ENCODE measurements around the gene RSPH10B2. TPM values are rescaled to one million over a fixed set of nuclear protein-coding genes. Genes with fewer than 3 reads are reported as not detected.
"Not testable (repeated sequence)": the region's sequence is repeated elsewhere in the genome, so short reads cannot be mapped to it uniquely, and the experiment has no call there.

The RSPH10B2 gene
- total and polyA plus RNA-seq, 12 donors: 0.06 to 0.11 (median 0.08) TPM; not detected in 8

DNA sequence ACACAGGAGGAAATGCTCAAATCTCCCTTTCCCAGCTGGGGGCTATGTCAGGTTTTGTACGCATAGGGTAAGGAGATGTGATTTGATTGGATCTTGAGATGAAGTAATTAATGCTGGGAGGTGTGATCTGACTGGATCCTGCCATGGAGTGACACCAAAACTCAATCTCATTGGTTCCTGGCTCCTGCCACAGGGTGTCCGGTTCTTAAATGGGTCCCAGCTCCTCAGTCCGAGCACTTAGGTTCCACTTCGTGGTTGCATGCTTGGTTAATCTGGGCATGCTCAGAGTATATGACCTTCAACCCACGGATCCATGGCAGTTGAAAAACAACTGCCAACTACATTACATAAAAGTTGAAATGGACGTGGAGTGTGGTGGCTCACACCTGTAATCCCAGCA is 44.1 kb upstream of the RSPH10B2 start:
- intact Hi-C loops (cut with DNase I): loop anchor here in 1 of 10 donors (5.0 kb wide), 1 partner anchor 73 kb away; the partner anchor contains the start of gene ZNF316
- H3K9me3 ChIP-seq: no peaks in the 10 kb centered on the region
- WGBS, 2 donors: 85 to 89% methylated on average over 6 of the region's 6 CpGs
- no peaks in the 10 kb centered on the region for H3K27me3 ChIP-seq
- ATAC-seq (no peak), DNase-seq (no peak)
- no peak overlapping the region for H3K4me3 ChIP-seq
- peaks cover 0 to 5% (median 0%) of the 10 kb centered on the region in 9 donors for H3K36me3 ChIP-seq
- TF ChIP-seq, protein P1, sequence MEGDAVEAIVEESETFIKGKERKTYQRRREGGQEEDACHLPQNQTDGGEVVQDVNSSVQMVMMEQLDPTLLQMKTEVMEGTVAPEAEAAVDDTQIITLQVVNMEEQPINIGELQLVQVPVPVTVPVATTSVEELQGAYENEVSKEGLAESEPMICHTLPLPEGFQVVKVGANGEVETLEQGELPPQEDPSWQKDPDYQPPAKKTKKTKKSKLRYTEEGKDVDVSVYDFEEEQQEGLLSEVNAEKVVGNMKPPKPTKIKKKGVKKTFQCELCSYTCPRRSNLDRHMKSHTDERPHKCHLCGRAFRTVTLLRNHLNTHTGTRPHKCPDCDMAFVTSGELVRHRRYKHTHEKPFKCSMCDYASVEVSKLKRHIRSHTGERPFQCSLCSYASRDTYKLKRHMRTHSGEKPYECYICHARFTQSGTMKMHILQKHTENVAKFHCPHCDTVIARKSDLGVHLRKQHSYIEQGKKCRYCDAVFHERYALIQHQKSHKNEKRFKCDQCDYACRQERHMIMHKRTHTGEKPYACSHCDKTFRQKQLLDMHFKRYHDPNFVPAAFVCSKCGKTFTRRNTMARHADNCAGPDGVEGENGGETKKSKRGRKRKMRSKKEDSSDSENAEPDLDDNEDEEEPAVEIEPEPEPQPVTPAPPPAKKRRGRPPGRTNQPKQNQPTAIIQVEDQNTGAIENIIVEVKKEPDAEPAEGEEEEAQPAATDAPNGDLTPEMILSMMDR (IDR thresholded peaks at IDR 0.05): no peak
- H3K27ac ChIP-seq: no peak overlapping the region
- H3K4me1 ChIP-seq: peaks cover 0 to 20% (median 16%) of the 10 kb centered on the region in 9 donors

DNA sequence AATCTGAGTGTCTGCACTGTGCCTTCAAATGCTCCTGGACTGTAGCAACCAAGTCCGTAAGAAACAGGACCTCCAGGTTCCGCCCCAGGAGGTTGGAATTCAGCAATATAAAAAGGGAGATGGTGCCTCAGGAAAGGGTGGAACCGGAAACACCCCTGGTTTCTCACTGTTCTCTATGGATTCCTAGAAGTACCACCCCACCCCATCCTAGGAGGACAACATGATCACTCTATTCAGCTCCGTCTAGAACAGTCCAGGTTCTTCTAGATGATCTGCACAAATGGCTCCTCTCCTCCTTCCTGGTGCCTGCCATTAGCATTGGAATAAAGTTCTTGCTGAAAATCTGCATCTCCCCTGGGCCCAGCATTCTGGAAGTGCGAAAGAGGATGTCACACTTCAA is 39.5 kb upstream of the RSPH10B2 start:
- Histone ChIP-seq H3K4me1 (no peaks in the 10 kb centered on the region), H3K4me3 (no peak overlapping the region), H3K27me3 (peaks cover 0 to 9% (median 0%) of the 10 kb centered on the region in 7 donors), H3K36me3 (no peaks in the 10 kb centered on the region), H3K27ac (no peak overlapping the region), H3K9me3 (no peaks in the 10 kb centered on the region)
- no peak for DNase-seq
- WGBS, 2 donors: 73 to 77% methylated on average over 5 of the region's 5 CpGs
- no peak for ATAC-seq
- intact Hi-C loops (cut with DNase I): no loop called here
- TF ChIP-seq, protein P1 (IDR thresholded peaks at IDR 0.05): no peak

DNA sequence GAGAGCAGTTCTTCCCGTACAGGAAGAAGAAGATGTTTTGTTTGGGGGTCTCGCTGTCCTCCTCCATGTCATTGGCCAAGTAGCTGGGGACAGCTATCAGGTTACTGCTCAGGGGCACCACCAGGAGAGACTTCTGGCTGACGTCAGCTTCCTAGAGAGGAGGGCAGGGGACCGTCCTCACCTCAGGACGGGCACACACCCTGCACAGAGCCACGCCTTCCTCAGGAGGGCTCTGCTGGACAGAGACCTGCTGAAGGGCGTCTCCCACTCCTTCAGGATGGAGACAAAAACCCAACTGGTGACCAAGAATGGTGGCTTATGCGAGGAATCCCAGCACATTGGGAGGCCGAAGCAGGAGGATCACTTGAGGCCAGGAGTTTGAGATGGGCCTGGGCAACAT is 38.0 kb upstream of the RSPH10B2 start:
- DNase-seq; ATAC-seq; H3K27ac ChIP-seq; H3K4me1 ChIP-seq; H3K9me3 ChIP-seq; H3K27me3 ChIP-seq; H3K36me3 ChIP-seq; H3K4me3 ChIP-seq; intact Hi-C loops (cut with DNase I): not testable (repeated sequence)
- WGBS, 2 donors: 55 to 75% methylated on average over 9 of the region's 9 CpGs

DNA sequence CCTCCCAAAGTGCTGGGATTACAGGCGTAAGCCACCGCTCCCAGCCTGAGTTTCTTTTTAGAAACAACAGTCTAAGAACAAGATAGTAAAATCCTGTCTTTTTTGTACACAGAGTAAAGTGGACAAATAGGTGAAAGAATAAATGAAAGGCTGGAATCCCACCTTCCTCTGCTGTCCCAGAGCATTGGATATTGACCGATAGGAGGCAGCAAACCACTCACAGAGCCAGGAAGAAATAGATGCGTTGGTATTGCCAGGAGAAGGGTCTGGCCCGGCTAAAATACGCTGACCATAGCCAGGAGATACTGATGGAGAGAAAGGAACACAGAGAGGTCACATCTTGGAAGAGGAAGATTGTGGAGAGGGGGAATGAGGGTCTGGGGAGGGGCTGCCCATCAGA is 35.8 kb upstream of the RSPH10B2 start:
- Histone ChIP-seq H3K27me3 (peaks cover 0 to 9% (median 0%) of the 10 kb centered on the region in 7 donors), H3K9me3 (no peaks in the 10 kb centered on the region), H3K4me1 (no peaks in the 10 kb centered on the region), H3K4me3 (no peak overlapping the region), H3K36me3 (no peaks in the 10 kb centered on the region), H3K27ac (no peak overlapping the region)
- intact Hi-C loops (cut with DNase I): no loop called here
- 64 to 66% methylated on average over 6 of the region's 6 CpGs for WGBS, 2 donors
- no peak for ATAC-seq
- TF ChIP-seq, protein P1 (IDR thresholded peaks at IDR 0.05): no peak
- no peak for DNase-seq

DNA sequence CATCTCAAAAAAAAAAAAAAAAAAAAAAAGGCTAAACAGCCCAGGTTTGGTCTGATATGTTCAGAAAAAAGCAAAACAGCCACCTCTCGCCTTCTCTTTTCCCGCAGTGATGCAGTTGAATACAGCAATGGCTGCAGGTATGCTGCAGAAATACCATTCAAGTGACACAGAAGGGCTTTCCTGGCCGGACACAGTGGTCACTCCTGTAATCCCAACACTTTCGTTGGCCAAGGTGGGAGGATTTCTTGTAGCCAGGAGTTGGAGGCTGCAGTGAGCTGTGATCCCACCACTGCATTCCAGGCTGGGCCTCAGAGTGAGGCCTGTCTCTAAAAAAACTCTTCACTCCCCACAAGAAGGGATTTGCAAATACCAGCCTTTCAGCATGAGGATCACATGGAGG is 29.6 kb upstream of the RSPH10B2 start:
- intact Hi-C loops (cut with DNase I); DNase-seq; H3K27ac ChIP-seq; ATAC-seq; H3K4me1 ChIP-seq; H3K36me3 ChIP-seq; H3K27me3 ChIP-seq; H3K9me3 ChIP-seq; H3K4me3 ChIP-seq: not testable (repeated sequence)
- WGBS, 2 donors: 82 to 93% methylated on average over 4 of the region's 4 CpGs
